HG02885 (cell line): ENCODE measurements around the gene RANBP3.

Experiments used
- ATAC-seq: cut with Tn5 transposase; IDR thresholded peaks from one replicate; pipeline ENCODE4 v1.9.1; 2021; ENCODE audit warnings: mild to moderate bottlenecking; ENCODE audit not compliant: unreplicated experiment, poor library complexity

RANBP3 gene

DNA sequence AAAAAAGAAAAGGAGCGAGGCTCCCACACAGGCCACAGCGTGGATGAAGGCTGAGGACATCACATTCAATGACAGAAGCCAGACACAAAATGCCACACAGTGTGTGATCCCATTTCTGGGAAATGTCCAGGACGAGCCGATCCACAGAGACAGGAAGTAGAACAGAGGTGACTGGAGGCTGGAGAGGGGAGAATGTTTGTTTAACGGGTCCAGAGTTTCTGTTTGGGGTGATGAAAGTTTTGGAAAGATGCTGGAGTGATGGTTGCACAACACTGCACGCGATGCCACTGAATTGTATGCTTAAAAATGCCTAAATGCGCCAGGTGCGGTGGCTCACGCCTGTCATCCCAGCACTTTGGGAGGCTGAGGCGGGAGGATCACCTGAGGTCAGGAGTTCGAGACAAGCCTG, 107.0 kb downstream of the RANBP3 start:
- no peak for ATAC-seq

GRCh38 chr19:5867201-5868136, 110.5 kb downstream of the RANBP3 start:
- ATAC-seq, result no peak
